Right lobe of liver (tissue), 6 donors: ENCODE data around the gene C2orf69. TPM values are rescaled to one million over a fixed set of nuclear protein-coding genes. Genes with fewer than 3 reads are reported as not detected.

ENCODE experiments used
- ATAC-seq, 4 donors: fragments of 200-7000 bp; cut with Tn5 transposase; one replicate each; pipeline ENCODE4 v1.9.1; 2020; ENCODE audit warnings: mild to moderate bottlenecking in 4 of 4, moderate library complexity in 4 of 4
- DNase-seq, 3 donors: peaks; one replicate each; pipeline ENCODE4 v3.0.0-alpha.2; 2020
- H3K27ac ChIP-seq, 3 donors: fragments of 200-600 bp; one replicate each; pipeline ENCODE4 v1.8.0; 2022
- H3K27me3 ChIP-seq, 2 donors: fragments of 200-600 bp; one replicate each; pipeline ENCODE4 v1.8.0; 2022
- H3K36me3 ChIP-seq, 4 donors: fragments of 200-600 bp; sonication (generic) in 1 of 4; one replicate each; pipeline versions ENCODE4 v1.5.1 to v1.8.0; 2017 to 2022; ENCODE audit warnings: control low read depth in 1 of 4
- H3K4me1 ChIP-seq, 4 donors: fragments of 200-600 bp; sonication (generic) in 1 of 4; one replicate each; pipeline versions ENCODE4 v1.5.1 to v1.8.0; 2017 to 2022; ENCODE audit warnings: control low read depth in 1 of 4
- H3K4me3 ChIP-seq, 3 donors: fragments of 200-600 bp; one replicate each; pipeline ENCODE4 v1.8.0; 2022
- H3K9me3 ChIP-seq, 4 donors: fragments of 200-600 bp; sonication (generic) in 1 of 4; one replicate each; pipeline versions ENCODE4 v1.5.1 to v1.8.0; 2017 to 2022; ENCODE audit warnings: control low read depth in 1 of 4
- CTCF ChIP-seq, 4 donors: fragments of 200-600 bp in 3 of 4; fragments of 450-650 bp in 1 of 4; IDR thresholded peaks; one replicate each; pipeline versions ENCODE4 v1.5.1 to v1.8.0; 2016 to 2022; ENCODE audit warnings: antibody characterized with exemption in 4 of 4, mild to moderate bottlenecking in 2 of 4
- POLR2A ChIP-seq: fragments of 450-650 bp; IDR thresholded peaks from one replicate; pipeline ENCODE4 v1.6.1; 2017; ENCODE audit warnings: antibody characterized with exemption, mild to moderate bottlenecking
- WGBS: methylation state at CpG from one replicate; pipeline ENCODE4 v1.1.6; 2018; ENCODE audit warnings: low coverage, low lambda C conversion rate; ENCODE audit not compliant: insufficient coverage; ENCODE audit errors: missing lambda C conversion rate; 5-methylcytosine and 5-hydroxymethylcytosine counted together
- intact Hi-C, 2 donors: fragments of 100-400 bp; cut with DNase I; formaldehyde crosslinking; loops; one replicate each; pipeline versions ENCODE4 v1.11.2 to v1.14.1; 2022
- total RNA-seq, 6 experiments: library from RNA; depleted of rRNA in 2 of 6; stranded (reverse); fragments of >200 nt in 2 of 6; fragmentation: NEBNext Ultra II Directional in 3 of 6; extraction: Animal tissue kit (Norgen Biotek cat#: 25700) in 3 of 6; gene quantifications; one replicate each; pipeline versions ENCODE4 v1.1.0 to v1.2.4, GENCODE V29; 2016 to 2023
- donor health status: DM: no; HTN: yes; CAD: no.
- donor health status: DM: no; HTN: no; CAD: no.
- donor health status: DM: no; HTN: no; CAD: no.
- donor health status: DM: no; HTN: yes; CAD: no.
- donor health status: DM: no; HTN: yes; CAD: no.

C2orf69 gene
- total RNA-seq, 6 experiments from 2014 or later, result 5.8 to 7.9 (median 6.9) TPM

DNA sequence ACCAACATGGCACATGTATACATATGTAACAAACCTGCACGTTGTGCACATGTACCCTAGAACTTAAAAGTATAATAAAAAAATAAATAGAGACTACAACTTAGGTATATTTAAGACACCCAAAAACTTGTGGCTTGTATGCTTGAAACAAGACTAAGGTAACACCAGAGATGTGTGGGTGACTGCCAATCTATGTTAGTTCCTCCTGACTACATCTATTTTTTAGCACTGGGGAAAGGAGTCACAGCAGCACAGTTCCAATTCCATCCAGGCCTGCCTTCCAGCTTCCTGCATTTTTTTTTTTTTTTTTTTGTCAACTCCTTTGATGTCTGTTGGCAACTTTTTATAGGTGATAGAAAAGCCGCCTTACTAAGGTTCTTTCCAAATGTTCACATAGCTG lies 18.2 kb downstream of the C2orf69 start:
- no peak for TF ChIP-seq POLR2A
- TF ChIP-seq CTCF (IDR thresholded peaks at IDR 0.05), result no peak
- H3K9me3 ChIP-seq, result no peaks in the 10 kb centered on the region
- no peak overlapping the region for H3K4me3 ChIP-seq
- H3K4me1 ChIP-seq, result no peaks in the 10 kb centered on the region
- intact Hi-C loops, result no loop called here
- peaks cover 0 to 32% (median 5%) of the 10 kb centered on the region in 4 donors for H3K36me3 ChIP-seq
- WGBS, result 82% methylated on average over 2 of the region's 2 CpGs
- no peak overlapping the region for H3K27ac ChIP-seq
- ATAC-seq (no peak), DNase-seq (no peak)
- no peaks in the 10 kb centered on the region for H3K27me3 ChIP-seq

DNA sequence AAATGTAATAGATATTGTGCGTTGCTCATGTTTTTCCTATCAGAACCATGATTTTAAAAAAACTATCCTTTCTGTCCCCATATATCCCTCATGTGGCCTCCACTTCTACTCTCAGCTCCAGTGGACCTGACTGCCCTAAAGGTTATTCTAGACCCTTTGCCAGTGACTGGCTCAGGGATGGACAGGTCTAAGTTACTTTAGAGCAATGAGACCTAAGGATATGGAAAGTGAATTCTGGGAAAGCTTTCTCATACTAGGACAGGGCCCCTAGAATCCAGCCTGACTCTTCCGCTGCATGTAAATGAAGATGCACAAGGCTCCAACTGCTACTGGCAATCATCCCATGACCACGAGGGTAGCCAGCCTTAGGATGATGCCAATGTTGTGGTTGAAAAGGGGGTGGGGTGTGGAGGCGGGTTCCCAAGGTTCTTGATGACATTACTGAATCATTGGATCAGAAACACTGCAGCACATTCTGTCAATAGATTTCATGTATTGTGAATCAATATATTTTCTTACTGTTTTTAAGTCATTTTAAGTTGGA lies 21.3 kb downstream of the C2orf69 start:
- intact Hi-C loops, result no loop called here
- ATAC-seq (no peak), DNase-seq (no peak)
- Histone ChIP-seq H3K4me1 (peaks cover 0 to 8% (median 0%) of the 10 kb centered on the region in 4 donors), H3K27ac (no peak overlapping the region), H3K9me3 (no peaks in the 10 kb centered on the region), H3K27me3 (no peaks in the 10 kb centered on the region), H3K36me3 (peaks cover 0 to 38% (median 5%) of the 10 kb centered on the region in 4 donors), H3K4me3 (no peak overlapping the region)
- TF ChIP-seq POLR2A (no peak), CTCF (IDR thresholded peaks at IDR 0.05) (no peak)
- WGBS, result 86% methylated on average over 4 of the region's 4 CpGs

GRCh38 chr2:199933466-199933865 lies 22.4 kb downstream of the C2orf69 start:
- H3K4me1 ChIP-seq, result peaks cover 0 to 8% (median 0%) of the 10 kb centered on the region in 4 donors
- H3K4me3 ChIP-seq, result no peak overlapping the region
- no peaks in the 10 kb centered on the region for H3K27me3 ChIP-seq
- H3K36me3 ChIP-seq, result peaks cover 0 to 45% (median 5%) of the 10 kb centered on the region in 4 donors
- WGBS, result 53% methylated on average over 3 of the region's 3 CpGs
- ATAC-seq (no peak), DNase-seq (no peak)
- H3K9me3 ChIP-seq, result no peaks in the 10 kb centered on the region
- intact Hi-C loops, result no loop called here
- TF ChIP-seq CTCF (IDR thresholded peaks at IDR 0.05) (no peak), POLR2A (no peak)
- no peak overlapping the region for H3K27ac ChIP-seq

- 41% methylated on average over 2 of the region's 2 CpGs for WGBS
- H3K36me3 ChIP-seq, result peaks cover 0 to 41% (median 5%) of the 10 kb centered on the region in 4 donors
Observed at GRCh38 chr2:199936554-199936953, 25.5 kb downstream of the C2orf69 start.

More at GRCh38 chr2:199936554-199936953, 25.5 kb downstream of the C2orf69 start:
- DNase-seq (no peak), ATAC-seq (no peak)
- TF ChIP-seq CTCF (IDR thresholded peaks at IDR 0.05), result no peak
- TF ChIP-seq POLR2A, result no peak
- Histone ChIP-seq H3K27ac (no peak overlapping the region), H3K4me3 (no peak overlapping the region), H3K4me1 (peaks cover 0 to 8% (median 0%) of the 10 kb centered on the region in 4 donors), H3K9me3 (no peaks in the 10 kb centered on the region), H3K27me3 (no peaks in the 10 kb centered on the region)
- intact Hi-C loops, result no loop called here
